ENCODE results near the gene CREB3L2.
"Not testable (repeated sequence)": the region's sequence is repeated elsewhere in the genome, so short reads cannot be mapped to it uniquely, and the experiment has no call there.

CREB3L2 gene

DNA sequence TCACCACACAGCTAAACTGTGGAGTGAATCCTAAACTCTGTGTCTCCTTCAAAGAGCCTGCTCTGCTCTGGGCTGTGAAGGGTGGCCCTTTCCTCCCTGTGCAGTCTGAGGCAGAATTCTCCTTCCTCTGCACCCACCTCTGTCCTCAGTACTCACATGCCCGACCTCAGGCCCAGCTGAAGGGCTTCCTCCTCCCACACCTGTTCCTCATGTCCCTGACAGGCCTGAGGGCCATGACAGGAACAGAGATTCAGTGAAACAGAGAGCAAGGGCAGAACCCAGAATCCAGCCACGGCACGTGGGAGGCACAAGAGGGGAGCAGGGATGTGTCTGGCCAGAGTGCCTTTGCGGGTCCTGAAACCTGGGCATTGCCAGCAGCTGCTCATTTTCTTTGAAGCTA, 13.9 kb downstream of the CREB3L2 start:
- DNase-seq (ENCODE audit: low spot score): no peak

DNA sequence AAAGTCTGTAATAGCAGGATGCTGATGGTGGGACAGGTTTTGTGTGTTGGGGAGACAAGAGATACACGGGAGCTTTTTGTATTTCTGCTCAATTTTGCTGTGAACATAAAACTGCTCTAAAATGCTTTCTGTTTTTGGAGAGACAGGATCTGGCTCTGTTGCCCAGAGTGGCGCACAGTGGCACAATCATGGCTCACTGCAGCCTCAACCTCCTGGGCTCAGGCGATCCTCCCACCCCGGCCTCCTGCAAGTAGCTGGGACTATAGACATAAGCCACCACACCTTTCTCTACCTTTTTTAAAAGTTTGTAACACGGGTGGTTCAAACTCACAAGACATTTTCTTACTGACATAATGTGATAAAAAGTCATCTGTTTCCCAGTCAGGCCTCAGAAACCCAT, 14.3 kb downstream of the CREB3L2 start:
- no peak for DNase-seq (ENCODE audit: low spot score)

DNA sequence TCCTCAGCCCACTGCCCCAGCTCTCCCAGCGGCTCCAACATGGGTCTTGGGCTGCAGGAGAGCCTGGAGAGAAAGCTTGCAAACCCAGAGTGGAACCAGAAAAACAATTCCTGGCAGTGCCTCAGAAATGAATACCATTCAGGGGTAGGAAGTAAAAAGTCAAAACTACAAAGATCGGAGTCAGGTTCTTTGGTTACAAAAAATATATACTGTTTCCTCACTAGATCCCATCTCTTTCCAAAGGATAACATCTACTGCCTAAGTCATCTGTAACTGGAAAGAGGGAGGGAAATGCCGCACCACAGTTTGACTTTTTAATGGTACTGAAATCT, 14.9 kb downstream of the CREB3L2 start:
- no peak for DNase-seq (ENCODE audit: low spot score)

DNA sequence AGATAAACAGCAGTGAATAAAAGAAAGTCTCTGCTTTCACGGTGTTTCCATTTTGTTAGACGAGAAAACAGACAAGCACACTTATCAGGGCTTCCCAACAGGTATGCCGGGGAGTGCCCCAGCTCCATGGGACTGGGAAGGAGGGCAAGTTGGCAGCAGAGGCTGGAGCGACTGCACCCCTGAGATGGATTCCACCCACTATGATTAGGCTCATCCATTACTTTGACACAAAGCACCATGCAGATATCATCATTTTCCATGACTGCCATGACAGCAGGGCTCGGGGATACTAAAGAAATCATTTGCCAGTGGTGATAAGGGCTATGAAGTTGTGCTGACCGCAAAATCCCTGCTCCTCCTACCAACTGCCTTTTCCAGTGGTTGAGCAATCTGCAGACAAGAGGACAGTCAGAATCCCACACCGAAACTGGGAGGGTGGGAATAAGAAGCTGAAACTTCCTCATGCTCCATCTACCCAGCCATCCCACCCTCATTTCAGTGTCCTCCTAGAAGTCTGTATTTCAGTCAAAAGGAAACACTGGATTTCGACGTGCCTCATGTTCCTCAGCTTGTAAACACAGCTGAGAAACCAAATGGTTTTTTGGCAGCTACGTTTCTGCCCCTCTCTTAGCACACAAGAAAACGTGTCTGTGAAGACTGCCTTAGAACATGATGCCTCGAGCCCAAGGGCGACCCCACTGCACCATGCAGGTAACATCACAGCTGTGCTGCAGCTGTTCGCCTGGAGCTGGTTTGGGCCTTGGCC, 15.5 kb downstream of the CREB3L2 start:
- DNase-seq (ENCODE audit: low spot score): peak; percentile 73

DNA sequence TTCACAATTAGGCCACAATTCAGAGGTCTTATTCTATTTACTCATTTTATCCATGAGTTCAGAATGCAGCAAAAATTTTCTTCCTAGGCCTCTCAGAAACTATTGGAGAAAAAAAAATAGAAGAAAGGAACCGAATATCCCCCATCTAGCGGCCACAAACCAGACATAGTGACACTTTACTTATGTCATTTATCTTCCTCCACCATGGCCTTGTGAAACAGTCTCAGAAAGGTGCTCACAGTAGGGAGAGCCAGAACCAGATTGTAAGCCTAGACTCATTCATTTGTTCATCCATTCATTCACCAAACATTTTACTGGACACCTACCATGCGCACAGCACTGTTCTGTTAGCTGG, 16.0 kb downstream of the CREB3L2 start:
- no peak for DNase-seq (ENCODE audit: low spot score)

DNA sequence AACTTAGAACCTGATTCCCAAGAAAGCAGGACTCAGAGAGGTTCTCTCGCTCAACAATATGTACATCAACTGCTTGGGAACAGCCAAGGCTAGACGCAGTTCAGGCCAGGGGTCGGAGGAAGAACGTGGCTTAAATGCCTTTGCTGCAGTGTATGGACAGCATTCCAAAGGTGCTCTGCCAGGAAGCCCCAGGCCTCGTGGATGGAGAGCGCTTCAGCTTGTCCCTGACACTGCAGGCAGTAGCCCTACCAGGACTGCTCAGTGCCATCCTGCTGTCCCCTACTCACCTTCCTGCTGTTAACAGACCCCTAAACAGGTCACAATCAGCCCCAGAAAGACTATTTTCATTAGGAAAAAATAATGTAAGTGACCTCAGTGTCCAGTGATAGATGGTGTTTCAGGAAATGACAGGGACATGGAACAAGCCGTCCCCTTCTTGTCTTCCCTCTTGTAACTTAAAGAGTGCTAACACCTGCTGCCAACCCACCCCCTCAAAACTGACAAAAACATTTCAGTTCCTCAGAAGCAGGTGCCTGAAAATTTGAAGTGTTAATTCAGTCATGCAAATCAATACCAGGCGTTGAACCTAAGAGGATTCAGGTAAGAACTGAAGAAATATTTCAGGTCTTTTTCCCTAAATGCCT, 16.5 kb downstream of the CREB3L2 start:
- no peak for DNase-seq (ENCODE audit: low spot score)

DNA sequence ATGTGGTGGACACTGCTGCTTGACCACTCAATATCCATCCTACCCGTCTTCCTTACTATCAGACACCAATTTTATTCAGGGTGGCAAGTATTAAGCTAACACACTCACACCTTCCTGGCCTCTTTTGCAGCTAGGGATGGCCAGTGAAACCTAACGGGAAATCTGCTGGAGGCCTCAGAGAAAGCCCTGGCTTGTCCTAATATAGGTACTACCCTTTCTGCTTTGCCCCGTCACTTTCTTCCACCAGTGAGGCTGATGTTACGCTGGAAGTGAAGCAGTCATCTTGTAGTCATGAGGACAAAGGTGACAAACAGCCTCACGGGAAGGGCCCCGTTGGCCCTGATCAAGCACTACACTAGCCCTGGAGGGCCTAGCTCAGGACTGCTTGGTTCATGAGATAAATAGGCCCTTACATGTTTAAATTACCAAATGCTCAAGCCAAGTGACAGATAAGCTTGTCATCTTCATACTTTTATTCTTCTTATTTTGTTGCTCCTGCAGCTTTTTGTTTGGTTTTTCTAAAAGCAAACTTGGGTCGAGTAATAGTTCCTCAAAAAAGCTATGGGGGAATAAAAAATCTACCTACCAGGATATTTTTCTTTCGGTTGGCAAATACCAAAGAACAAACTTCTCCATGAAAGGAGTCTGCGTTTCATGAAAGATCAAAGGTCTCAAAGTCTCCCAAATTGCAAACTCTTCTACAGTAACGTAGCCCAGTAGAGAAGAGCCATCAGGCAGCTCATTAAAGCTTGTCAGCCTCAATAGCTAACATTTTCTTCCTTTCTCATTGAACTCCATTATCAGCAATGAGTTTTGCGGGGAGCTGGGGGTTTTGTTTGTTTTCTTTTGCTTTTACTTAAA, 17.5 kb downstream of the CREB3L2 start:
- DNase-seq (ENCODE audit: low spot score): no peak

DNA sequence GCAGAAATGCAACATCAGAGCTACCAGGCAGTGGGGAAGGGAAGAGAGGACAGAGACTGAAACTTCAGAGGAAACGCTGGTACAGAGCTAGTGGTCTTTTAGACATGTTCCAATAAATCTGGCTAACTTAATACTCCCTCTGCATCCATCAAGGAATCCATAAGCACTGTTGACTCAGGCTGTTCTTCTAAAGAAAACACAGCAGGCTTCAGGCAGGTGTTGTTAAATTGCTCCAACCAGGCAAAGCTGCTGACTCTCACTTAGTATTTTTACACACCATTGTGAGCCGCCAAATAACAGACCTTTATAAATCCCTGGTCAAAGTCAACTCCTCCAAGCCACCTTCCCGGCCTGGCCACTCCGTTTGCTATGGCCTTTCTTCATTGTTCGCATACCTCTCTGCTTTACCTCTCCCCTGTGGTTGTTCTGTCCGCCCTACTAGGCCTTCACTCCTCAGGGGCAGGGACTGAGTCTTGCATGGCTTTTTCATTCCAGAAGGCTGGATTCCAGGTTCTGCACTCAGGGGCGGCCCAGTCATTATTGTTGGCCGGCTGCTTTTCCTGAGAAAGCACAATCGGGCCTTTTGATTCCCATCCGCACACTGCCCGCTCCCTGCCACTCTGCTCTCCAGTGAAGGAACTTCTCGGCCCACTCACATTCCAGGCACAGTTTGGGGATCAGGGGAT, 18.4 kb downstream of the CREB3L2 start:
- DNase-seq (ENCODE audit: low spot score): no peak

DNA sequence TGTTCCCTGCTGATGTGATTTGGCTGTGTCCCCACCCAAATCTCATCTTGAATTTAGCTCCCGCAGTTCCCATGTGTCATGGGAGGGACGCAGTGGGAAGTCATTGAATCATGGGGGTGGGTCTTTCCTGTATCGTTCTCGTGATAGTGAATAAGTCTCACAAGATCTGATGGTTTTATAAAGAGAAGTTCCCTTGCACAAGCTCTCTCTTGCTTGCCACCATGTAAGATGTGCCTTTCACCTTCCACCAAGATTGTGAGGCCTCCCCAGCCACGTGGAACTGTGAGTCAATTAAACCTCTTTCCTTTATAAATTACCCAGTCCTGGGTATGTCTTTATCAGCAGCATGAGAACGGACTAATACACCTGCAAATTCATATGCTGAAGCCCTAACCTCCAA, 19.5 kb downstream of the CREB3L2 start:
- not testable (repeated sequence) for DNase-seq (ENCODE audit: low spot score)

DNA sequence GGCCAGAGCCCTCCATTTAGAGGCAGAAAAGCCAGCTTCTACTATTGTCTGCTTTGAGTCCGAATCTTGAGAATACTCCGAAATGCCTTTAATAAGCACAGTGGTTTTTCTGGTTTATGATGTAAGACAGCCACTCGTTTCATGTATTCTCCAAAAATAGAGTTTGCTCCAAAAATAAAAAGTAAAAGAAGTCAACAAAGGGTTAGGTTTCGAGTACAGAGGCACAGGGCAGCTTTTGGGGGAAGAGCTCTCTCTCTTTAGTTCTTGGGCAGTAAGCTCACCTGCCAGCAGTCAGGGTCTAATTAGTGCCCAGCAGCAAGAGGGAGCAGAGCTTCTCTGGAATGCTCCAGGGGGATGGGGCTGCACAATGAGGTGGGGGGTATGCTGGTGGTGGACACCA, 20.2 kb downstream of the CREB3L2 start:
- DNase-seq (ENCODE audit: low spot score): no peak

DNA sequence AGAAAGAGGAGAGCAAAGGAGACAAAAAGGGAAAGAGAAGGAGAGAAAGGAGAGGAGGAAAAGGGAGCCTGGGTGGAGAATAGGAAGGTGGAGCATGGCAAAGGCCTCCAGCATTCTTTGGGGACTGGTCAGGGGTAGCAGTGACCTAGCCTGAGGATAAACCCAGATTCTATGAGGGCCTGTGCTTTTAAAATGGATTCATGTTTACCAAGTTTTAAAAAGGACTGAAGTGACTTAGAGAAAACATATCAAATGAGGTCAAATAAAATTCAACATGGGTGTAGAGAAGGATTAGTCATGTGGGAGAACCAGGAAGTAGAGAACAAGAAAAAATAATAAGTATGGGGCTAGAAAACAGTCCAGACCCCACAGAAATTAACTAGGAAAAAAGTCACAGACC, 20.7 kb downstream of the CREB3L2 start:
- no peak for DNase-seq (ENCODE audit: low spot score)

DNA sequence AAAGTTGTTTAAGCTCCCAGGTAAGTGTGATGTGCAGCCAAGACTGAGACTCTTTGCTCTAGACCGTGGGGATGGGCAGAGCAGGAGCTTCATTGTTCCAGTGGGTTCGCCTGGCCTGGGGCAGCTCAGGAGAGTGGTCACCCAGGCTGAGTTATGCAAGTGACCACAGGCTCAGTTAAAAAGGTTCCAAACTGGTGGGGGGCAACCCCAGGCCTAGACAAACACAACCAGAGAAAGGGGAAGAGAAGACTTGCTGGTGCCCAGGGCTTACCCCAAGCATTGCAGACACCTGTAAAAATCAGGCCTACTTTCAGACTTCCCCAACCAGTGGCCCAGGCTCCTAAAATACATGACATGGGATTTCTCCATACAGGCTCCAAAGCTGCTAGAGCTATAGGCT, 21.6 kb downstream of the CREB3L2 start:
- no peak for DNase-seq (ENCODE audit: low spot score)

DNA sequence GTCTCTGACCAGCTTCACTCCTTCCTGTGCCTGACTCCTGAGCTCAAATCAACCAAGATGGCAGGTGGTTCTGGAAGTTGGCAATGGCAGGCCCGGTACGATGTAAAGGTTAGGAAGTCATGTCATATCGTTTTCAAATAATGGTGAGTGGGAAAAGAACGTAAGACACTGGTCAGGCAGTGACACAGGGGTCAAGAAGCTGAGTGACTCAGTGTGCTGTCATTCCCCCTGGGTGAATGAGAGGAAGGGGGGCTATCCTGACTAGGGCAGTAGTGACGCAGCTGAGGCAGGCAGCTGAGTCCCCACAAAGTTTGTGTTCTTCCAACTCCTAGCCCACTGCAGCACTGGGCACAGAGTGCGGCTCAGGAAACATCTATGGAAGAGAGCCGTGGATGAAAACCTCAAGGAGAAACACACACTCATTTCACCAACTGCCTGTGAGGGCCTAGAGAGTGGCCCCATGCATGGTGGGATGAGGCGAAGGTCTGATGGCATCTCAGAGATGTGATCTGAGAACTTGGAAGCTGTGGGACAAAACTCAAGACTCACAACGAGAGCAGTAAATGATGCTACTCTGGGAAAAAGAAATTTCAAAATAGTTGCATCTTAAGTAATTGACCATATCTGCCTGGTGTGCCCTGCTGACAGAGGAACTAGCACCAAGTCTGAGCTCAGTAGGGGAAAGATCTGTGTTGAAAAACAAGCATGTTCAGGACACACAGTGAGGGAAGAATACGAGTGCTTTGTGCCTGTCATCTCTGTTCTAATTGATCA, 23.2 kb downstream of the CREB3L2 start:
- peak; percentile 90 for DNase-seq (ENCODE audit: low spot score)

DNA sequence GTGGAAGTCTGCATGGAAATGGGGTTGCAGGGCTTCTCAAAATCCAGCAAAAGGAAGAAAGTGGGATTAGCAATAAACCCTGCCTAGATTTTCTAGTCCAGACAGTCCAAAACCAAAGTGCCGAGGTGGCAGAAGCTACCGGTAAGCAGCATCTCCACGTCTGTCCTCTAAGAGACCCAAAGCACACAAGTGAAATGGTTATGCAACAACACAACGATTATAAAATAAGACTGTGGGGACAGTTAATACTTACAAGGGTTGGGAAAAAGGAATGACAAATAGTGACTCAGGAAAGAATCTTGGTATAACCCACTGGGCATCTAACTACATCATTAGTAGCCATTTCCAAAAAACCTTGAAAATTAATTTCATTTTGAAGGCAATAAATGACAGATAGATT, 24.7 kb downstream of the CREB3L2 start:
- DNase-seq (ENCODE audit: low spot score): no peak

DNA sequence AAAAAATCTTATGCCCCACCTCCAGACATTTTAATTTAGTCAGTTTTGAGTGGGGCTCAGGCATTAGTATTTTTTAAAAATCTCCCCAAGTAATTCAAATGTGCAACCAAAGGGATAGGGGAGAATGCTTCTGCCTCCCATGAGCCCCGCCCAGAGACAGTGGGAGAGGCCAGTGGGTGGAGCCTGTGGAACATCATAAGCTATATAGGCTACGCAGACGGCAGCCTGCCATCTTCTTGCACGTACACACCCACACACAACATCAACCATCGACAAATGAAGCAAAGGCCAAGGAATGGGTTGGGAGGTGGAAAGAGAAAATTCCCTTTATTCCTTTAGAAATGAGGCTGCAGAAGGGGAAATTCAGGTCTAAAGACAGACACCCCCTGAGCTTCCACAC, 25.2 kb downstream of the CREB3L2 start:
- DNase-seq (ENCODE audit: low spot score): no peak

DNA sequence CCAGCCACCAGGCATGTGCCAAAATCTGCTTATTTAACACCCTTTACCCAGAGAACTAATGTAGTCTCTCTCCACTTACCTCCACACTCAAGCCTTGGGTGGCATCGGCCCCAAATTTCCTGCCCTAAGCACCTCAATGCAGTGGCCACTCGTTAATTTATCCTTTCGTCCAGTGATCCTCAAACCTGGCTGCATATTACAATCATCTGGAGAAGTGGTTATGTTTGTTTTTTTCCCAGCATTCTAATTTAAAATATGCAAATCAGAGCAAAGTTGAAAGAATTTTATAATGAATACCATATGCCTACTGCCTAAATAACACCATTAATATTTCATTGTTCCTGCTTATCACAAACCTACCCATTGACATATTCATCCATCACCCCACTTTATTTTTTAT, 25.7 kb downstream of the CREB3L2 start:
- no peak for DNase-seq (ENCODE audit: low spot score)

DNA sequence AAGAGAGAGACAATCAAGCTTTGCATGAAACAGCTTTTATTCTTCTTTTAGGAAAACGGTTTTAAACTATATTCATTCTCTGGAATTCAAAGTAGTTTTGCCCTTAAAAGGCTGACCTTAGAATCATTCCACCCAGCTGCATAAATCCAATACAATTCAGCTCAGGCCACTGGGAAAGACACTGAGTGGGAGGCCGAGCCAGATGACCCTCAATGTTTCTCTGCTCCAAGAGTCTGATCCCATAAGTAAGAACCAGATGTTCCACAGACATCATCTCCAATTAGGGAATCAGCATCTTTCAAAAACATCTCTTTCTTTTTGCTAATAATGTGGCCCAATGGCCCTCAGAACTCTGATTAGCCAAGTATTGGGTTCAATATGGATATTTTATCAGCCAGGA, 26.1 kb downstream of the CREB3L2 start:
- no peak for DNase-seq (ENCODE audit: low spot score)

DNA sequence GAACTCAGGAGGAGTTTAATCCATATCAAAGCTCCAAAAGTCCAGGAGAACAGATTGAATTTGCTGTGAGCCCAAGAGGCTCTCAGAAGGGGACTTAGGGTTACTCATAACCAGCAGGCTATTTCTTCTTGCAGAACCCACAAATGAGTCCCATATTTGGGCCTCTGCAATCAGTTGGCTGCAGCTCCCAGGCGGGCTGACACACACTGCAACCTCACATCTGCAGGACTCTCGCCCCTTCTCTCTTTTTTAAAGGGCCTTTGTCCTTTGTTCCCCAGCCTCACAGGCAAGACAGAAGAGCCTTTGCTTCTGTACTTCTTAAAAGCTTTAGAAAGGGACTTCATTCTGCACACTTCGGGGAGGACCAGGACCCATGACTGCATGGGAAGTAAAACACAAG, 26.7 kb downstream of the CREB3L2 start:
- no peak for DNase-seq (ENCODE audit: low spot score)

DNA sequence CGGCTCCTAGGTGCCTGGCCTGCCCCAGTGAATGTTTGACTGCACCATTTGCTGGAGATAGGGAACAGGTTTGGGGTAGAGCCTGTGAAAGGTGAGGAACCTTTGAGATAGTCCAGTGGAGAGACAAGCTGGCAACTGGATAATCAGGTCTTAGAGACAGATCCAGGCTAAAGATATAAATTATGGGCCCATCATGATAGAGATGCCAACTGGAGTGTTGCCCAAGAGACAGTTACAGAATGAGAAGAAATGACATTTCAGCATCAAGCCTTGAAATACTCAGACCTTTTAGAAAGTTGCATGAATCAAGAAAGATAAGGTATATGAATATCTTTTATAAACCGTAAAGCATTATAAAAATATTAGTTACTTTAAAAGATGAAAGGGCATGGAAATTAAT, 27.1 kb downstream of the CREB3L2 start:
- DNase-seq (ENCODE audit: low spot score): no peak

DNA sequence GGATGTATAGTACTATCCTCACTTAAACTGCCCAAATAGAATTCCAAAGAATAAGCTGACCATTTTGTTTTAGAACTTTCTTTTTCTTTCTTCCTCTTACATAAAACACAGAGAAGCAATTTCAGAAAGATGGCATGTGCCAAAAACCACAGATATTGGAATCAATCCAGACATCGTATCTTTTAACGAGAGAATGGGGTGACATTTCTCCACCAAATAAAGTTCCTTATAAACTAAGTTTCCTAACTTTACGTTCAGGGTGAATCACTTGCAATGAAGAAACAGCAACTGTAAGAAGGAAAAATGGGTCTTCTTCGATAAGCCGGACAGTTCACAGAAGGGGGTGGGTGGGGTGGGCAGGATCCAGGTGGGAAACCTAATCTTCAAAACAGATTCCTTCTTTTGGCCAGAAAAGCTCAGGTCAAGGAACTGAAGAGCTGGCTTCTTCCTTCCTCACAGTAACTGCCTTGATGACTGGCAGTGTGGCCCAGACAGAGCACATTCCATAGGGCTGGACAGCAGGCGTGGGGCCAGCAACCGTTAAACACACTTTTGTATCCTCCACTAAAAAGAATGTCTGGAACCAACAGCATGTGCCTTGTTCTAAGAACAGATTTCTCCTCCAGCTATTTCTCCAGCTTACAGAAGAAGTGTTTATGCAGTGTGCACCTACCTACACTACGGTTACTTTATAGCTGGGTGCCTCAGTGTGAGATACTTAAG, 31.5 kb downstream of the CREB3L2 start:
- DNase-seq (ENCODE audit: low spot score): peak; percentile 82

DNA sequence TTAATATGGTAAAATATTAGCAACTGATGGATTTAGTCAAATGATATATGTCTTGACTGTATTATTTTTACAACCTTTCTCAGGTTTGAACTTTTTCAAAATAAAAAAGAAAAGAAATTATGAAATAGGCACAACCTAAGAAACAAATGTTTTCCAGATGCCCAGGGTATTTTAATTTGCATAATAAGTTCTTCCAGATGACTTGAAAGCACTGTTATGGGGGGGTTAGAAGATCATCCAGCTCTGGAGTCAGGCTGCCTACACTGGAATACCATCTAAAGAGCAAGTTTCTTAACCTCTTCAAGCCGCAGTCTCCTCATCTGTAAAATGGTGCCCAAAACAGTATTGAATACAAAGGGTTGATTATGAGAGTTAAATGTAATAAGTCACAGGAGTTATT, 32.1 kb downstream of the CREB3L2 start:
- no peak for DNase-seq (ENCODE audit: low spot score)

All from hepatic stellate cell (primary cell).